OCI-LY3 (cell line): Measurements from ENCODE around the gene ADAM10.

ENCODE experiments used
- H2AFZ ChIP-seq: fragments of 200-600, 300-600 bp; shearing (Covaris generic); 2 replicates; pipeline ENCODE4 v1.6.0; 2014; ENCODE audit warnings: antibody characterized with exemption, low read depth, low read length
- H3K27ac ChIP-seq: fragments of 200-600, 300-600 bp; sonication (generic); 2 replicates; pipeline ENCODE4 v1.5.1; 2014; ENCODE audit warnings: mild to moderate bottlenecking, low read length, moderate library complexity, mixed read lengths
- H3K27me3 ChIP-seq: fragments of 200-600, 300-600 bp; sonication (generic); 2 replicates; pipeline ENCODE4 v1.6.1; 2014; ENCODE audit warnings: low read depth, low read length, mixed read lengths
- H3K36me3 ChIP-seq: fragments of 200-600, 300-600 bp; sonication (generic); replicated peaks from 2 replicates; pipeline ENCODE3; 2014; ENCODE audit warnings: low read depth, low read length, mixed read lengths
- H3K4me1 ChIP-seq: fragments of 300-600, 200-600 bp; sonication (generic); 2 replicates; pipeline ENCODE4 v1.6.1; 2014; ENCODE audit warnings: low read length, mixed read lengths
- H3K4me2 ChIP-seq: fragments of 200-600, 300-600 bp; sonication (generic); 2 replicates; pipeline ENCODE4 v1.6.1; 2014; ENCODE audit warnings: low read length, mixed read lengths
- H3K4me3 ChIP-seq: fragments of 300-600, 200-600 bp; sonication (generic); 2 replicates; pipeline ENCODE4 v1.5.1; 2014; ENCODE audit warnings: antibody characterized with exemption, mild to moderate bottlenecking, low read length, moderate library complexity
- H3K79me2 ChIP-seq: fragments of 300-600, 200-600 bp; shearing (Covaris generic); 2 replicates; pipeline ENCODE4 v1.6.1; 2014; ENCODE audit warnings: mild to moderate bottlenecking, low read length, mixed read lengths
- H3K9ac ChIP-seq: fragments of 300-600, 200-600 bp; shearing (Covaris generic); 2 replicates; pipeline ENCODE4 v1.6.0; 2014; ENCODE audit warnings: mild to moderate bottlenecking, low read length, moderate library complexity
- H3K9me3 ChIP-seq: fragments of 200-600, 300-600 bp; shearing (Covaris generic); 2 replicates; pipeline ENCODE4 v1.6.1; 2014; ENCODE audit warnings: low read length, mixed read lengths; ENCODE audit not compliant: insufficient read depth
- H4K20me1 ChIP-seq: fragments of 200-600, 300-600 bp; sonication (generic); 2 replicates; pipeline ENCODE4 v1.6.1; 2016; ENCODE audit warnings: low read length, mixed read lengths; ENCODE audit not compliant: insufficient read depth
- CTCF ChIP-seq: fragments of 200-600, 300-600 bp; sonication (generic); IDR thresholded peaks from 2 replicates; pipeline ENCODE4 v1.5.1; 2014; ENCODE audit warnings: antibody characterized with exemption, low read length, low read depth
- EZH2phosphoT487 ChIP-seq: fragments of 200-600 bp; shearing (Covaris generic); IDR thresholded peaks from 2 replicates; pipeline ENCODE4 v1.6.1; 2018; ENCODE audit warnings: antibody characterized with exemption, mixed run types, low read depth

ADAM10 gene

GRCh38 chr15:58762285-58762684 lies 12.8 kb upstream of the ADAM10 start:
- Histone ChIP-seq H3K27me3 (no peaks in the 10 kb centered on the region), H3K9ac (no peak overlapping the region), H4K20me1 (no peaks in the 10 kb centered on the region), H3K9me3 (peaks cover 5% of the 10 kb centered on the region; the same call in 1 of the 2 replicates), H3K79me2 (no peaks in the 10 kb centered on the region), H3K36me3 (no peaks in the 10 kb centered on the region), H3K27ac (no peak overlapping the region), H3K4me1 (0 out of 2 replicates have a peak, but pooled peaks cover 4% of the 10 kb centered on the region), H3K4me2 (no peak overlapping the region), H2AFZ (no peak overlapping the region), H3K4me3 (no peak overlapping the region)
- TF ChIP-seq EZH2phosphoT487 (no peak), CTCF (no peak)

- H3K4me1 ChIP-seq = 0 out of 2 replicates have a peak, but pooled peaks cover 4% of the 10 kb centered on the region
- no peak overlapping the region for H3K27ac ChIP-seq
- no peak overlapping the region for H2AFZ ChIP-seq
- H3K79me2 ChIP-seq = no peaks in the 10 kb centered on the region
- H3K27me3 ChIP-seq = no peaks in the 10 kb centered on the region
- H4K20me1 ChIP-seq = no peaks in the 10 kb centered on the region
- no peaks in the 10 kb centered on the region for H3K36me3 ChIP-seq
- no peak overlapping the region for H3K4me3 ChIP-seq
- no peak overlapping the region for H3K9ac ChIP-seq
- TF ChIP-seq EZH2phosphoT487 = no peak
- no peak for TF ChIP-seq CTCF
- peaks cover 5% of the 10 kb centered on the region; the same call in 1 of the 2 replicates for H3K9me3 ChIP-seq
- no peak overlapping the region for H3K4me2 ChIP-seq
Observed at GRCh38 chr15:58761010-58761388, 11.5 kb upstream of the ADAM10 start.

- Histone ChIP-seq H3K36me3 (no peaks in the 10 kb centered on the region), H3K27ac (no peak overlapping the region), H3K9ac (no peak overlapping the region), H2AFZ (no peak overlapping the region), H3K79me2 (no peaks in the 10 kb centered on the region), H3K4me3 (no peak overlapping the region), H3K4me1 (0 out of 2 replicates have a peak, but pooled peaks cover 4% of the 10 kb centered on the region), H3K4me2 (no peak overlapping the region), H3K27me3 (no peaks in the 10 kb centered on the region), H3K9me3 (peaks cover 5% of the 10 kb centered on the region; the same call in 1 of the 2 replicates), H4K20me1 (no peaks in the 10 kb centered on the region)
- TF ChIP-seq CTCF (no peak), EZH2phosphoT487 (no peak)
Observed at GRCh38 chr15:58760385-58761009, 11.0 kb upstream of the ADAM10 start.

- no peaks in the 10 kb centered on the region for H3K9me3 ChIP-seq
- H3K4me1 ChIP-seq = 0 out of 2 replicates have a peak, but pooled peaks cover 4% of the 10 kb centered on the region
- H2AFZ ChIP-seq = no peak overlapping the region
- peak; percentile 60 for TF ChIP-seq CTCF
- TF ChIP-seq EZH2phosphoT487 = no peak
- H3K27me3 ChIP-seq = 0 out of 2 replicates have a peak, but pooled peaks cover 4% of the 10 kb centered on the region
- H3K79me2 ChIP-seq = no peaks in the 10 kb centered on the region
- no peak overlapping the region for H3K4me3 ChIP-seq
- no peak overlapping the region for H3K27ac ChIP-seq
- H4K20me1 ChIP-seq = no peaks in the 10 kb centered on the region
- no peak overlapping the region for H3K9ac ChIP-seq
- H3K4me2 ChIP-seq = no peak overlapping the region
- no peaks in the 10 kb centered on the region for H3K36me3 ChIP-seq
Observed at GRCh38 chr15:58758141-58758540, 8.6 kb upstream of the ADAM10 start.
